GM18517 (cell line): ENCODE results near the gene NFKB1.
"Not testable (repeated sequence)": the region's sequence is repeated elsewhere in the genome, so short reads cannot be mapped to it uniquely, and the experiment has no call there.

Experiments
- ATAC-seq: cut with Tn5 transposase; IDR thresholded peaks from one replicate; pipeline ENCODE4 v1.9.1; 2021; ENCODE audit warnings: mild to moderate bottlenecking, moderate library complexity; ENCODE audit not compliant: unreplicated experiment

Gene NFKB1

GRCh38 chr4:102560571-102561341 is 59.6 kb downstream of the NFKB1 start:
- no peak for ATAC-seq

DNA sequence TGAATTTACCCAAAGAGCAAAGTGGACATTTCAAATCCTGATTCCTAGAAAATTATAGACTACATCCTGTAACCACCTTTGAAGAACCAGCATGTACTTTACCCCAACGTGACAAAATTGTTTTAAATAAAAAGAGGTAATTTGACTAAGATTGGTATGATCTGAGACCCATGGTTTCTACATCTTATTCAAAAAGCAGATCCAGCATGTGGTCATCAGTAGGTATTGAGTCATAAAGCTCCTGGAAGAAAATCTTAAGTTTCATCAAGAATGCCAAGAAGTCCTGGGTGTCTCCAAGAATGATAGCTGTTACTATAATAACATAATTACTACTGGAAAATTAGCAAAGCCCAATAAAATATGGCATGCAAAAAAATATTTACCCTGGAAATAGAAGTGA is 61.8 kb downstream of the NFKB1 start:
- ATAC-seq: no peak

GRCh38 chr4:102564399-102565059 is 63.4 kb downstream of the NFKB1 start:
- peak; percentile 79 for ATAC-seq

- ATAC-seq: no peak
Measured at GRCh38 chr4:102565696-102566095, 64.5 kb downstream of the NFKB1 start.

DNA sequence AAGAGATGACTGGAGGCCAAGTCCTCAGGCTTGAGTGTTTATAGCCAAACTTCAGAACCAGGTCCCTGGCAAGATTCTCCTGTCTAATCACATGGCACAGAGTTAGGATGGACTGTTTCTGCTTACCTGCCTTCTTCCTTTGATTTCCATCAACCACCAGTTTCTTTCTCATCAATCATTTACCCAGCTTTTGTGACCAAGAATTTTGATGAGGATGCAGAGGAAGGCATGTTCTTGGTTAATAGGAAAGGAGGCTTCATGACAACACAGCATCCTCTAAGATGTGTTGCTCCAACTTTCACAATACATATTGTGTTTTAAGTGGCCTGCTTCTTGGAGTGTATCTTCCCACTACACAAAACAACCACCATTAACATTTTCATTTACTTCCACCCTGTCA is 65.3 kb downstream of the NFKB1 start:
- no peak for ATAC-seq

GRCh38 chr4:102567427-102567826 is 66.3 kb downstream of the NFKB1 start:
- no peak for ATAC-seq

GRCh38 chr4:102569200-102569599 is 68.0 kb downstream of the NFKB1 start:
- ATAC-seq: no peak

- ATAC-seq: not testable (repeated sequence)
Measured at GRCh38 chr4:102570211-102570610, 69.1 kb downstream of the NFKB1 start.

DNA sequence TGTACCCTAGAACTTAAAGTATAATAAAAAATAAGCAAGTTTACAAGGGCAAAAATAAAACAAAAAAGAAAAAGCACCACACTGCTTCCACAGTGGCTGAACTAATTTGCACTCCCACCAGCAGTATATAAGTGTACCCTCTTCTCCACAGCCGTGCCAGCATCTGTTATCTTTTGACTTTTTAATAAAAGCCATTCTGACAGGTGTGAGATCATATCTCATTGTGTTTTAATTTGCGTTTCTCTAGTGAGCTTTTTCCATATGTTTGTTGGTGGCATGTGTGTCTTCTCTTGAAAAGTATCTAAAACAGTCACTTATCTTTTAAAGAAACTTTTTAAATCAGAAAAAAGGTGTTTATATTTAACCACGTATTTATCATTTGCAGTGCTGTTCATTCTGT is 71.3 kb downstream of the NFKB1 start:
- ATAC-seq: no peak

GRCh38 chr4:102574317-102574716 is 73.2 kb downstream of the NFKB1 start:
- ATAC-seq: no peak

- ATAC-seq: no peak
Measured at GRCh38 chr4:102575369-102576129, 74.4 kb downstream of the NFKB1 start.

- no peak for ATAC-seq
Measured at GRCh38 chr4:102578270-102578669, 77.1 kb downstream of the NFKB1 start.

DNA sequence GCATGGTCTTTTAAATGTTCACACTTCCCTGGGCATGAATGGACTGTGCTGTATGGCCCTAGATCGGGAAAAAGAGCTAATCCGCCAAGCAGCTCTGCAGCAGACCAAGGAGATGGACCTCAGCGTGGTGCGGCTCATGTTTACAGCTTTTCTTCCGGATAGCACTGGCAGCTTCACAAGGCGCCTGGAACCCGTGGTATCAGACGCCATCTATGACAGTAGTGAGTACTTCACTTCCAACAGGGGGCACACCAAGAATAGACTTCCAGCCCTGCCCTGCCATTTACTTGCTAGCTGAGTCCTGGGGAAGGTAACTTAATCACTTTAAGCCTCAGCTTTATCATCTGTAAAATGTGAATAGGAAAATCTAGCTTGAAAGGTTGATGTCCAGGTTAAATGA is 77.7 kb downstream of the NFKB1 start:
- ATAC-seq: no peak

- no peak for ATAC-seq
Measured at GRCh38 chr4:102579794-102580462, 78.8 kb downstream of the NFKB1 start.

DNA sequence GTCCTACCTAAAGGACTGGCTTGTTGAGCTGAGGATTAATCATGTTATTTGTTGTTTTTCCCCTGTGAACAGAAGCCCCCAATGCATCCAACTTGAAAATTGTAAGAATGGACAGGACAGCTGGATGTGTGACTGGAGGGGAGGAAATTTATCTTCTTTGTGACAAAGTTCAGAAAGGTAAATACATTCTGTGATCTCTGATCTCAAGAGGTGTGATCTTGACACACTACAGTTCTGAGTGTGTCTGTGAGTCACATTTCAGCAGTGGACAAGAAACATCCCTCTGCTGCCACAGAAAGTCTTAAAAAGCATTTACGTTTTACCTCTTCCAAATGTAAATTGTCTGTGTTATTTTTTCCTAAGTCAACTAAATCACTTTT is 79.3 kb downstream of the NFKB1 start:
- ATAC-seq: no peak

- no peak for ATAC-seq
Measured at GRCh38 chr4:102584091-102584490, 82.9 kb downstream of the NFKB1 start.

GRCh38 chr4:102585329-102585728 is 84.2 kb downstream of the NFKB1 start:
- no peak for ATAC-seq

- no peak for ATAC-seq
Measured at GRCh38 chr4:102586002-102586643, 85.0 kb downstream of the NFKB1 start.

- ATAC-seq: no peak
Measured at GRCh38 chr4:102586644-102587021, 85.5 kb downstream of the NFKB1 start.

- peak; percentile 60 for ATAC-seq
Measured at GRCh38 chr4:102589743-102590142, 88.6 kb downstream of the NFKB1 start.

DNA sequence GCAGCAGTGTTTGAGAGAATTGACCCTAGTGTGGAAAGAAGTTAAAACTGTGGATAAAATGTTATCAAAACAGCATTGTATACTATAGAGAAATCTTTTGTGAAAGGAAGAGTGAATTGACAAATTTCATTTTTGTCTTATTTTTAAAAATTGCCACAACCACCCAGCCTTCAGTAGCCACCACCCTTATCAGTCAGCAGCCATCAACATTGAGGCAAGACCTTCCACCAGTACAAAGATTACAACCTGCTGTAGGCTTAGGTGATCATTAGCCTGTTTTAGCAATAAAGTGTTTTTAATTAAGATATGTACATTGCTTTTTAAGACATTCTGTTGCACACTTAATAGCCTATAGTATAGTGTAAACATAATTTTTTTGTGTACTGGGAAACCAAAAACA is 91.1 kb downstream of the NFKB1 start:
- no peak for ATAC-seq
